NCI-H446 (cell line): ENCODE results near the gene OR10H3.
"Not testable (repeated sequence)": the region's sequence is repeated elsewhere in the genome, so short reads cannot be mapped to it uniquely, and the experiment has no call there.

Source experiments
- DNase-seq, 2 experiments: peaks; one replicate each; lab custom pipeline; 2025; lab: John Stamatoyannopoulos, UW

Gene OR10H3

DNA sequence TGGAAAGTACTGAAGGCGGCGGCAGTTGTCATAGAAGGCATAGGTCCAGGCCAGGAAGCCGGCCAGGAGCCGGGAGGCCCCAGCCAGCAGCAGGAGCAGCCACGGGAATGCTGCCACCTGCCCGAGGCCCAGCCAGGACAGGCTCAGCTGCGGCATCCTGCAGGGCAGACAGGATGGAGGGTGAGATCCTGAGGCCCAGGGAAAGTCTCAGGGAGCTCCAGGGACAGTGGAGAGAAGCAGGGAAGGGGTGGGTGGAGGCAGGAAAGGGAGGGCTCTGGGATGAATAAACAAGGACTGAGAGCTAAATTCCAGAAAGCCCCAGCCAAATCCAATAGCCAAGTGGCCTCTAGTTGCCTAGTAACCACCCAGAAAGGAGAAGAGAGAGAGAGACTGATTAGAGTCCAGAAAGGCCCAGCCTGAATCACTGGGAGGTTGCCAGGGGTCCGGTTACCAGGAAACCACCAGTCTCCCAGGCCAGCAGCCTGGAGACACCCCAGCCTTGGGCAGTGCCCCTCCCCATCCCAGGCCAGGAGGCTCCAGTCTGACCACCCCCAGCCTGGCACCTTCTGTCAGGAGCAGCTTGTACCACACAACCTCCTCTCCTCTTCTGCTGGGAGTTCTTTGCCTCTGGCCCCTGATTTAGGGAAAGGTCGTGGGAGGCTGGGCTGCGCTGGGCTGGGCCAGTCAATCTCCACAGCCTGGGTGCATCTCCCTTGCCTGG, 42.1 kb downstream of the OR10H3 start:
- DNase-seq: peak; percentile 43 to 62

DNA sequence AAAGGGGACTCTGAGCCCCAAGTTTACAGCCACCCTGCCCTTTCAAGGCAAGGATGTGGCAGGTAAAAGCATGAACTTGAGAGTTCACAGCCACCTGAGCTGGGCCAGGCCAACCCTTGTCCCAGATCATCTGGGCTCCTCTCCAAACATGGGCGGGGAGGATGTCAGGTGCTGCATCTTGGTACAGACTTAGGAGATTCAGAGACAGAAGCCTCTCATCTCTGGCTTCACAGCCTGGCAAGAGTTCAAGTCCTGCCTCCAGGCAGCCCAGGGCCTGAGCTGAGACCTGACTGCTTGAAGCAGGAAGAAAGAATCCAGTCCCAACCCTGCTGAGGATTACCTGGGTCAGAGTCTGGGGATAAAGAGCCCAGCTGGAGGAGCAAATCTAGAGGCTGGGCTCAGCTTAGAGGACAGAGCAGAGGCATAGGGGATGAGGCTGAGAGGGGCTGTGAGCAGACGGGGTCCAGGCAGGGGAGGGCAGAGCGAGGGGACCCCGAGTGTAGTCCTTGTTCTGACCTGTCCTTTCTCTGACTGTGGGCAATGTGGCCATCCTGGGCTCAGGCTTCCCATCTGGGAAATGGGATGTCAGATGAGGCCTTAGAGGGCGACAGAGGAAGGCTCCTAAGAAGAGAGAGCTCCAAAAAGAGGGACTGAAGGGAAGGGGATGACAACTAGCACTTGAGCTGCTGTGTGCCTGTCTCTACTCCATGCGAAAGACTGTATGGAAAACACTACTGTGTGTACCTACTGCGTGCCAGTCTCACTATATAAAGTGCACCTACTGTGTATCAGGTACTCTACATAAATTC, 43.0 kb downstream of the OR10H3 start:
- DNase-seq: no peak

DNA sequence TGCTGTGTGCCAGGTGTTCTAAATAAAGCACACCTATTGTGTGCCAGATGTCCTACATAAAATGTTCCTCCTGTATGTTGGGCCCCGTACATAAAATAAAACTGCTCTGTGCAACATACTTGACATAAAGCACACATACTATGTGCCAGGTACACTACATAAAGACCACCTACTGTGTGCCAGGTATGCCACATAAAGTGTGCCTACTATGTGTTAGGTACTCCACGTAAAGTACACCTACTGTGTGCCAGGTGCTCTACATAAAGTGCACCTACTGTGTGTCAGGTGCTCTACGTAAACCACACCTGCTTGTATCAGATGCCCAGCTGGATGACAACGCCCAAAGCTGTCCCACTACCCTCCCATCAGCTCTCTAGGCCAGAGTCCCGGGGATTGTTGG, 43.9 kb downstream of the OR10H3 start:
- DNase-seq: no peak

DNA sequence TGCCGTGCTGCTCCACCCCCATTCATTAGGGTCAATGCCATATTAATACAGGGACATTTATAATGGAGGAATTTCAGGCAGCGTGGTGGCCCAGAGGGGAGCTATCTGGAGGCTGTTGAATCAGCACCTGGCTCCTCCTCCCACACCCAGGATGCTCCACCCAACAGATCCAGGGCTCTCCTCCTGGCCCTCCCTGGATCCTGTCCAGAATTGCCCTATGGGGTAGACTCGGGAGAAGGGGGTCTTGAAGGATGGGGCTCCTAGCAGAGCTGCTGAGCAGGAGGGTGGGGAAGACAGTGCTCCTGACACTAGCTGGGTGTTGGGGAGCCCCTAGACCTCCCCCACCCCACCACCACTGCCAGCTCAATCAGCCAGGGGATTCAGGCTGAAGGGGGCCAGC, 44.4 kb downstream of the OR10H3 start:
- DNase-seq: no peak

DNA sequence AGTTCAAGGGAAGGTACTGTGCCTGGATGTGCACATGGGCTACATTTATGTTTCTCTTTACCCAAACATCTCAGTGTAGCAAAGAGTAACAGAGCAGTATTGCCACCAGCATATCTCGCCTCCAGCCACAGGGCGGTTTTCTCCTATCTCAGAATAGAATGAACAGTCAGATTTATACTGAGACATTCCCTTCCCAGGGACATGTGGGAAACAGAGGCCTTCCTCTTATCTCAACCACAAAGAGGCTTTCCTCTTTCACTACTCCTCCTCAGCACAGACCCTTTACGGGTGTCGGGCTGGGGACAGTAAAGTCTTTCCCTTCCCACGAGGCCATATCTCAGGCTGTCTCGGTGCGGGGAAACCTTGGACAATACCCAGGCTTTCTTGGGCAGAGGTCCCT, 45.1 kb downstream of the OR10H3 start:
- DNase-seq: not testable (repeated sequence)

DNA sequence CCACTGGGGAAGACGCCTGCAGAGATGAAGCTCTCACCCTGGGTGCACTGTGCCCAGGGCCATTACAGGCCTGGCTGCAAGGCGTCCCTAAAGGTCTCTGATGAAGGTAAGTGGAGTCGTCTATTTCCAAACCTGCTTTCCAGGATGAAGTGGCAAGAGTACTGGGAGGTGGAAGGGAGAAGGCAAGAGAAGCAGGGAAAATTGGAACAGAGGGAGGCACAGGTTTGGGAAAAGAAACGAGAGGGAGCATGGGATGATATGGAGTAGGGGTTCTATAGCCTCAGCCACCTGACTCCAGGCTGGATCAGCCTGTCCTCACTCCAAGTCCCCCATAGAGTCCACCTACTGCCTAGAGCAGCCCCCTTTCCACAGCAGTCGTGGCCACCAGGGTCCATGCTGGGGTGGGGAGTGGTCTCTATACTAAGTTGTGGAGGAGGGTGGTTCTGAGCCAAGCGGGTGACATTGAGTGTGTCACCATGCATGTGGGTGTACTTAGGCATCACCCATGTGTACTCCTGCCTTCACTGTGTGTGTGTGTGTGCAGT, 49.9 kb downstream of the OR10H3 start, which contains the start of gene OR10H5:
Gene OR10H5, plus strand, starts transcription at position 51 of the 545 bp plus-strand sequence. CDS start 6,388 bp downstream, outside the sequence.
- no peak for DNase-seq

DNA sequence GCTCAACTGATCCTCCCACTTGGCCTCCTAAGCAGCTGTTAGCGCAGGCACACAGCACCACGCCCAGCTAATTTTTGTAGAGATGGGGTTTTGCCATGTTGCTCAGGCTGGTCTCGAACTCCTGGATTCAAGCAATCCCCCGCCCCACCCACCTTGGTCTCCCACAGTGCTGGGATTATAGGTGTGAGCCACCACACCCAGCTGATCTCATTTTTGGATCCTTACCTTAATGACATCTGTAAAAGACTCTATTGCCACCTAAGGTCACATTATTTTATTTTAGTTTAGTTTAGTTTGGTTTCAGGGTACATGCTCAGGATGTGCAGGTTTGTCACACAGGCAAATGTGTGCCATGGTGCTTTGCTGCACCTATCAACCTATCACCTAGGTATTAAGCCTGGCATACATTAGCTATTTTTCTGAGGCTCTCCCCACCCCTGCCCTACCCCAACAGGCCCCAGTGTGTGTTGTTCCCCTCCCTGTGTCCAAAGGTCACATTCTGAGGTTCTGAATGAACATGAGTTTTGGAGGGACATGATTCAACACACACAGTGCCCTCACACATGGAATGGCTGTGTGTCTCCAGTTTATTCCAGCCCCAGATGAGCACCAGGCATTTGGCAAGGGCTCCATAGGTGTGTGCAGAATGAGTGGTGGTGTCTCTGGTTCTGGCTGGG, 50.9 kb downstream of the OR10H3 start:
- DNase-seq: no peak

DNA sequence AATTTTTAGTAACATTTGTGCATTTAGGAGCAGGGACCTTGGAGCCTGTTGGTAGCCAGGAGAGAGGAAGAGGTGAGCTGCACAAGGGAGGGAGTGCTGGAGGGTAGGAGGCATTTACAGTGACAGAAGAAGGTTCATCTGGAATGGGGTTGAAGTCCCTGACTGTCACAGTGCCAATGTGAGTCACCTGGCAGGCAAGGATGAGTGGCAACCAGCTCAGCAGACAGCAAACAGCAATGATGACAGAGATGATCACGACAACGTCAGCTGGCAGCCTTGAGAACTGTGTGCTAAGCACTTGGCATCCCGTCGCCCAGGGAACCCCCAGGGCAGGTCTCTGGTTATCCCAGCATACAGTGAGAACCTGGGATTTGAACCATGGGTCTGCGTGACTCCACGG, 52.3 kb downstream of the OR10H3 start:
- DNase-seq: no peak
